ENCODE measurements around the gene EMILIN3. TPM values are rescaled to one million over a fixed set of nuclear protein-coding genes. Genes with fewer than 3 reads are reported as not detected.
A peak's percentile ranks its signal among the peaks of the same experiment; 100 is the strongest.

Gene EMILIN3
- total RNA-seq, 1 experiment from 2014 or later = 5.9 TPM

- no peaks in the 10 kb centered on the region for H3K79me1 ChIP-seq (ENCODE audit: insufficient read depth, low read depth, low read length, poor library complexity, severe bottlenecking)
- no peak overlapping the region for H3K4ac ChIP-seq (ENCODE audit: low read depth, low read length)
- H3T11ph ChIP-seq (ENCODE audit: low read length) = no peak overlapping the region
- no peak overlapping the region for H4K5ac ChIP-seq (ENCODE audit: insufficient read length, low read depth, low read length)
- no peak overlapping the region for H2BK12ac ChIP-seq (ENCODE audit: insufficient read length, low read depth, low read length)
- H3K18ac ChIP-seq (ENCODE audit: insufficient read length, low read depth, low read length) = no peak overlapping the region
- H4K20me1 ChIP-seq (ENCODE audit: control insufficient read depth, insufficient read depth, insufficient read length) = no peaks in the 10 kb centered on the region
- no peak for TF ChIP-seq CTCF (conservative IDR thresholded peaks at IDR 0.05)
- whole genome bisulfite sequencing (ENCODE audit: extremely low coverage, insufficient read length, low lambda C conversion rate) = no CpG with 5 or more reads among the region's 7 CpGs
- H2BK5ac ChIP-seq (ENCODE audit: insufficient read length, low read length) = no peak overlapping the region
- H3K4me3 Mint-ChIP-seq = no peak overlapping the region
- no peaks in the 10 kb centered on the region for H3K27me3 Mint-ChIP-seq (ENCODE audit: low read depth)
- H2BK20ac ChIP-seq (ENCODE audit: low read depth, low read length, poor library complexity, severe bottlenecking) = no peak overlapping the region
- DNase-seq = peak; percentile 24
- no peak overlapping the region for H3K56ac ChIP-seq (ENCODE audit: insufficient read length, low read depth, low read length)
- no peak overlapping the region for H4K91ac ChIP-seq (ENCODE audit: insufficient read length, low read depth, low read length)
- no peaks in the 10 kb centered on the region for H3K27me3 ChIP-seq (ENCODE audit: insufficient read depth, low read length)
- H3K23ac ChIP-seq (ENCODE audit: insufficient read length, low read depth, low read length) = no peak overlapping the region
- no peak overlapping the region for H2BK120ac ChIP-seq (ENCODE audit: low read depth, low read length, poor library complexity, severe bottlenecking)
- H3K9ac ChIP-seq (ENCODE audit: extremely low read depth, insufficient read length, low read length) = no peak overlapping the region
- no peak overlapping the region for H2BK15ac ChIP-seq (ENCODE audit: low read depth, low read length)
- no peak overlapping the region for H4K8ac ChIP-seq (replicated peaks; ENCODE audit: insufficient read length, low read depth, low read length)
- H2AK5ac ChIP-seq (ENCODE audit: insufficient read length, low read length) = no peak overlapping the region
- H2AFZ ChIP-seq (ENCODE audit: low read length) = no peak overlapping the region
- H3K4me2 ChIP-seq (ENCODE audit: insufficient read depth, insufficient read length, low read length) = no peak overlapping the region
- H3K14ac ChIP-seq (ENCODE audit: insufficient read depth, low read length) = no peak overlapping the region
- H3K27ac Mint-ChIP-seq = peak overlapping the region in 1 of 3 experiments; percentile 65; a peak in 1 of 7 replicates
- H3K4me1 ChIP-seq (ENCODE audit: insufficient read depth, low read length) = no peaks in the 10 kb centered on the region
- no peaks in the 10 kb centered on the region for H3K9me3 ChIP-seq (ENCODE audit: control insufficient read depth, low read depth, low read length)
- H3K9me3 Mint-ChIP-seq = no peaks in the 10 kb centered on the region
- peaks cover 0 to 4% (median 3%) of the 10 kb centered on the region in 3 experiments; a peak in 2 of 7 replicates for H3K36me3 Mint-ChIP-seq (ENCODE audit: insufficient read depth in 1 of 3, low read depth in 3 of 3)
- H3K79me2 ChIP-seq (ENCODE audit: insufficient read depth, low read length) = no peaks in the 10 kb centered on the region
- H3K23me2 ChIP-seq (ENCODE audit: insufficient read length, low read depth, low read length, poor library complexity, severe bottlenecking) = no peaks in the 10 kb centered on the region
- H3K27ac ChIP-seq (ENCODE audit: insufficient read length, low read depth, low read length) = no peak overlapping the region
- H3K4me1 Mint-ChIP-seq = 0 out of 4 replicates have a peak, but pooled peaks cover 0 to 3% of the 10 kb centered on the region in 2 experiments
These were observed 7.9 kb downstream of the EMILIN3 start for GRCh38 chr20:41358717-41359116.
